Suprapubic skin (tissue), 4 donors: Measurements from ENCODE around the gene KCNK13. TPM values are rescaled to one million over a fixed set of nuclear protein-coding genes. Genes with fewer than 3 reads are reported as not detected.

ENCODE experiments used
- DNase-seq, 2 donors: peaks; one replicate each; pipeline ENCODE4 v3.0.0-alpha.2; 2019; ENCODE audit warnings: low spot score in 2 of 2
- H3K27ac ChIP-seq: fragments of 200-600 bp; sonication (generic); one replicate; pipeline ENCODE4 v1.5.1; 2019
- H3K27me3 ChIP-seq: fragments of 200-600 bp; sonication (generic); one replicate; pipeline ENCODE4 v1.5.1; 2019
- H3K36me3 ChIP-seq: fragments of 200-600 bp; sonication (generic); one replicate; pipeline ENCODE4 v1.5.1; 2019
- H3K4me1 ChIP-seq: fragments of 200-600 bp; sonication (generic); one replicate; pipeline ENCODE4 v1.5.1; 2019
- H3K4me3 ChIP-seq: fragments of 200-600 bp; sonication (generic); one replicate; pipeline ENCODE4 v1.5.1; 2019; ENCODE audit warnings: mild to moderate bottlenecking
- H3K9me3 ChIP-seq: fragments of 200-600 bp; sonication (generic); one replicate; pipeline ENCODE4 v1.5.1; 2019
- EP300 ChIP-seq: sonication (generic); formaldehyde crosslinking; IDR thresholded peaks from one replicate; pipeline ENCODE4 v1.6.1; 2017; ENCODE audit warnings: antibody characterized with exemption
- POLR2A ChIP-seq, 2 donors: fragments of 450-650 bp; IDR thresholded peaks; one replicate each; pipeline ENCODE4 v1.6.1; 2017; ENCODE audit warnings: antibody characterized with exemption in 2 of 2, mild to moderate bottlenecking in 2 of 2, moderate library complexity in 2 of 2
- POLR2AphosphoS5 ChIP-seq, 3 donors: sonication (generic); formaldehyde crosslinking; IDR thresholded peaks; one replicate each; pipeline ENCODE4 v1.6.1; 2017; ENCODE audit warnings: antibody characterized with exemption in 3 of 3
- WGBS: methylation state at CpG from one replicate; pipeline ENCODE4 v1.1.5; 2018; 5-methylcytosine and 5-hydroxymethylcytosine counted together
- total RNA-seq, 4 donors: library from RNA; depleted of rRNA; stranded (reverse); fragments of >200 nt; gene quantifications; one replicate each; pipeline ENCODE4 v1.1.0, GENCODE V29; 2016
- TF ChIP-seq, protein P1 (sequence below), 2 donors: fragments of 200-600 bp in 1 of 2; fragments of 450-650 bp in 1 of 2; sonication (generic) in 1 of 2; IDR thresholded peaks; one replicate each; pipeline ENCODE4 v1.5.1; 2016 to 2019; ENCODE audit warnings: antibody characterized with exemption in 2 of 2, mild to moderate bottlenecking in 1 of 2, moderate library complexity in 1 of 2

Gene KCNK13
- total RNA-seq, 4 donors from 2014 or later: 0.48 TPM; not detected in 3

DNA sequence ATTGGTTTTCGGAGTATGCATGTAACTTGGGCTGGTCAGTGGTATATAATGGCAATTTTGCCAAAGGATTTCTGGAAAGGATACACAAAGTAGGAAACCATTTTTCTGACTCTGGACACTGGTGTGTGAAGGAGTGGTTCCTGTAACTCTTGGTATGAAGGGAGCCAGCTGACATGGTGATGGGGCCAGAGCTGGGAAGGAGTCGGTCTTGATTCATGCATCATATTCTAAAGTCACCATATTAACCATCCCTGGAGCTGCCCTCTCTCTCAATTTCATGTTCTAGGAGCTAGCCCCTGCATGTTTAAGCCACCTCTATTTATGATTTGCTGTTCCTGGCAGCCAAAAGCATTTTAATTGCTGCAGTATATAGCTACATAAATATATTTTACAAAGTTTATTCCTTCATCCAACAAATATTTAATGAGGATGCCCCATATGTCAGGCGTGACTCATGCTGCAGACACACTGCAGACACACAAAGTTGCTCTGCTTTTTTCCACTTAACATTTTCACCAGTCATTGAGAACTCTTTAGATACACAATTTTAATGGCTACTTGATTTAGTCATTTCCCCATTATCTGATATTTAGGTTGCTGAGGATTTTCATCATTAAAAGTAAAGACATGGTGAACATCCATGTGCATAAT, 115.9 kb downstream of the KCNK13 start:
- DNase-seq: no peak
- Histone ChIP-seq H3K9me3 (no peaks in the 10 kb centered on the region), H3K4me1 (no peaks in the 10 kb centered on the region), H3K27ac (no peak overlapping the region), H3K27me3 (no peaks in the 10 kb centered on the region), H3K36me3 (no peaks in the 10 kb centered on the region), H3K4me3 (no peak overlapping the region)
- TF ChIP-seq, protein P1, sequence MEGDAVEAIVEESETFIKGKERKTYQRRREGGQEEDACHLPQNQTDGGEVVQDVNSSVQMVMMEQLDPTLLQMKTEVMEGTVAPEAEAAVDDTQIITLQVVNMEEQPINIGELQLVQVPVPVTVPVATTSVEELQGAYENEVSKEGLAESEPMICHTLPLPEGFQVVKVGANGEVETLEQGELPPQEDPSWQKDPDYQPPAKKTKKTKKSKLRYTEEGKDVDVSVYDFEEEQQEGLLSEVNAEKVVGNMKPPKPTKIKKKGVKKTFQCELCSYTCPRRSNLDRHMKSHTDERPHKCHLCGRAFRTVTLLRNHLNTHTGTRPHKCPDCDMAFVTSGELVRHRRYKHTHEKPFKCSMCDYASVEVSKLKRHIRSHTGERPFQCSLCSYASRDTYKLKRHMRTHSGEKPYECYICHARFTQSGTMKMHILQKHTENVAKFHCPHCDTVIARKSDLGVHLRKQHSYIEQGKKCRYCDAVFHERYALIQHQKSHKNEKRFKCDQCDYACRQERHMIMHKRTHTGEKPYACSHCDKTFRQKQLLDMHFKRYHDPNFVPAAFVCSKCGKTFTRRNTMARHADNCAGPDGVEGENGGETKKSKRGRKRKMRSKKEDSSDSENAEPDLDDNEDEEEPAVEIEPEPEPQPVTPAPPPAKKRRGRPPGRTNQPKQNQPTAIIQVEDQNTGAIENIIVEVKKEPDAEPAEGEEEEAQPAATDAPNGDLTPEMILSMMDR (IDR thresholded peaks at IDR 0.05): no peak
- no peak for TF ChIP-seq EP300
- no peak for TF ChIP-seq POLR2A (IDR thresholded peaks at IDR 0.05)
- TF ChIP-seq POLR2AphosphoS5 (IDR thresholded peaks at IDR 0.05): no peak
- 64% methylated on average over 3 of the region's 3 CpGs for WGBS

DNA sequence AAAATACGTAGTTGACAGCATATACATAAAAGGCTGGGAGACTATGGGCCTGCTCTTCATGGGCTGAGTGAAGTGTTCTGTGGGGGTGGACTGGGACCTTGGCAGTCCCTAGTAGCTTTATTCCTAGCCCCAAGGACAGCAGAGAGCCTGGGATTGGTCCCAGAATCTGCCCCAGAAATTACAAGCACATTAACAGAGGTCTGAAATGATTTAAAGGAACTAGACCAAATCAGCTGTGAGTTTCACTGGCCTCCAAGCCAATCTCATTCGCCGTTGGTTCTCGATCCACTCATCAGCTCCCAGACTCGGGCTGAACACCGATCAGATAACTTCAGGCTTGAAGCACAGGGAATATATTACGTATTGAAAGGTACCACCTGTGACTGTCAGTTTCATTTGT, 117.6 kb downstream of the KCNK13 start:
- Histone ChIP-seq H3K4me3 (no peak overlapping the region), H3K36me3 (no peaks in the 10 kb centered on the region), H3K27me3 (no peaks in the 10 kb centered on the region), H3K4me1 (no peaks in the 10 kb centered on the region), H3K9me3 (no peaks in the 10 kb centered on the region), H3K27ac (no peak overlapping the region)
- TF ChIP-seq EP300 (no peak), POLR2AphosphoS5 (IDR thresholded peaks at IDR 0.05) (no peak), POLR2A (IDR thresholded peaks at IDR 0.05) (no peak)
- TF ChIP-seq, protein P1 (IDR thresholded peaks at IDR 0.05): no peak
- DNase-seq: no peak
- 68% methylated on average over 7 of the region's 7 CpGs for WGBS

DNA sequence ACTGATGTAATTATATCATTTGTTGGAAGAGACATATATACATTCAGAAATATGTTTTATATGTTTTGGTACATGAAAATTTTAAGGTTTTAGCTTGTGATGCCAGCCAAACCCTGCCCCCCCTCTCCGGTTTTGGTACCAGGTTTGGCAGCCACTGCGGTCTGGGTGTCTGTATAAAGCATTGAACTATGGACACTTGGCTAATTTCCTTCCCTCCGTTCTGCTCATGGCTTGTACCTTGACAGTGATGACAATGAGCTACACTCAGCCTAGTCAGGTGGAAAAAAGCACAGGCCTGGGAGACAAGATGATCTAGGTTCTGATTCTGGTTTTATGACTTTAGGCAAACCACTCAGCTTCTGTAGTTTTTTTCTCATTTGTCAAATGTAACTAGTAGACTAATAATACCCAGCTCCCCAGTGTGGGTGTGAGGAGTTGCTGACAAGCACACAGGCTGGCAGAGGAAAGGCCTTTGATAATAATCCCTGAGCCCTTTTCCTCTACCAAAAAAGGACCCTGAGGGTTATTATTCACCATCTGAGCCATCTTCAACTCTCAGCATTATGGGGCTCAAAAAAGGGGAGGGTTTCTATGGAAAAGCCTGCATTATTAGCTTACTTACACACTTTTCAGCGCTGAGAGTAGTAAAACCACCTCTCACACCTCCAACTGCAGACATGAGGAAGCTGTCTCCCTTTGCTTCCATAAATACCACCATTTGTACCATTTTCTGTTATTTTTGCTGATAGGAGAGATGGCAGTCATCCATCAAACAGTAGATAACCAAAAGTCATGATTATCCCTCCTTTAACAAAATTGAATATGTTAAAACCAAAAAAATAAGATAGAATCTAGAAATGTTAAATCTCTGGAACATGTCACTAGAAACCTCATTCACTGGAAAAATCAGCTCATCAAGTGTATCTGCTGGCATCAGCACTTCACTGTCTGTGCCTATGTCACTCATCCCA, 118.3 kb downstream of the KCNK13 start:
- Histone ChIP-seq H3K27me3 (no peaks in the 10 kb centered on the region), H3K9me3 (no peaks in the 10 kb centered on the region), H3K36me3 (no peaks in the 10 kb centered on the region), H3K27ac (no peak overlapping the region), H3K4me3 (no peak overlapping the region), H3K4me1 (no peaks in the 10 kb centered on the region)
- TF ChIP-seq POLR2A (IDR thresholded peaks at IDR 0.05): no peak
- no peak for TF ChIP-seq POLR2AphosphoS5 (IDR thresholded peaks at IDR 0.05)
- no peak for TF ChIP-seq EP300
- TF ChIP-seq, protein P1 (IDR thresholded peaks at IDR 0.05): no peak
- WGBS: 74% methylated on average over 4 of the region's 4 CpGs
- DNase-seq: no peak

DNA sequence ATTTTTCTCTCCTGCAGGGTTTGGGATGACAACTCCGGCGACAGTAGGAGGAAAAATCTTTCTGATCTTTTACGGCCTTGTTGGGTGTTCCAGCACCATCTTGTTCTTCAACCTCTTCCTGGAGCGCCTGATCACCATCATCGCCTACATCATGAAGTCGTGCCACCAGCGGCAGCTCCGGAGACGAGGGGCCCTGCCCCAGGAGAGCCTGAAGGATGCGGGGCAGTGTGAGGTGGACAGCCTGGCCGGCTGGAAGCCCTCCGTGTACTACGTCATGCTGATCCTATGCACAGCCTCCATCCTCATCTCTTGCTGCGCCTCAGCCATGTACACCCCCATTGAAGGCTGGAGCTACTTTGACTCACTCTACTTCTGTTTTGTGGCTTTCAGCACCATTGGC, 122.3 kb downstream of the KCNK13 start:
- Histone ChIP-seq H3K27me3 (no peaks in the 10 kb centered on the region), H3K4me3 (no peak overlapping the region), H3K9me3 (no peaks in the 10 kb centered on the region), H3K36me3 (no peaks in the 10 kb centered on the region), H3K4me1 (no peaks in the 10 kb centered on the region), H3K27ac (no peak overlapping the region)
- 91% methylated on average over 14 of the region's 14 CpGs for whole genome bisulfite sequencing
- TF ChIP-seq, protein P1 (IDR thresholded peaks at IDR 0.05): no peak
- TF ChIP-seq POLR2A (IDR thresholded peaks at IDR 0.05): no peak
- TF ChIP-seq POLR2AphosphoS5 (IDR thresholded peaks at IDR 0.05): no peak
- TF ChIP-seq EP300: no peak
- DNase-seq: no peak
